Measurements from ENCODE around the gene E2F6. TPM values are rescaled to one million over a fixed set of nuclear protein-coding genes. Genes with fewer than 3 reads are reported as not detected.

E2F6 gene
- total RNA-seq, 1 experiment from 2014 or later: 14.2 TPM

GRCh38 chr2:11506611-11506969 lies 40.6 kb upstream of the E2F6 start:
- no peak for ATAC-seq
- POLR2A ChIA-PET: interaction anchor here (0.7 kb wide), 1 partner anchor 42 kb away, joined by 6 read pairs; no protein-coding TSS in a partner anchor

More at GRCh38 chr2:11506611-11506969, 40.6 kb upstream of the E2F6 start:
- H3K27ac Mint-ChIP-seq: no peak overlapping the region
- peaks cover 5% of the 10 kb centered on the region; the same call in 1 of the 2 replicates for H3K4me1 Mint-ChIP-seq
- CTCF ChIA-PET: no interaction called here
- peaks cover 15% of the 10 kb centered on the region for H3K36me3 Mint-ChIP-seq
- no peak for TF ChIP-seq GTF2I (CRISPR knock-in tag; conservative IDR thresholded peaks at IDR 0.05)
- TF ChIP-seq ZNF425 (CRISPR knock-in tag; conservative IDR thresholded peaks at IDR 0.05): no peak
- TF ChIP-seq SP1 (CRISPR knock-in tag; conservative IDR thresholded peaks at IDR 0.05): no peak
- TF ChIP-seq MLX (CRISPR knock-in tag; IDR thresholded peaks at IDR 0.05): no peak
- no peak for TF ChIP-seq ZNF263 (CRISPR knock-in tag; IDR thresholded peaks at IDR 0.05; ENCODE audit: low read depth)
- no peak for TF ChIP-seq JAZF1 (CRISPR knock-in tag; IDR thresholded peaks at IDR 0.05)
- TF ChIP-seq ZNF396 (CRISPR knock-in tag; IDR thresholded peaks at IDR 0.05; ENCODE audit: borderline replicate concordance): no peak
- TF ChIP-seq CREB1 (CRISPR knock-in tag; IDR thresholded peaks at IDR 0.05): no peak
- TF ChIP-seq PREB (CRISPR knock-in tag; IDR thresholded peaks at IDR 0.05; ENCODE audit: borderline replicate concordance): no peak
- TF ChIP-seq TCF7 (CRISPR knock-in tag; IDR thresholded peaks at IDR 0.05; ENCODE audit: low read depth): no peak
- no peak for TF ChIP-seq E2F5 (CRISPR knock-in tag; IDR thresholded peaks at IDR 0.05)
- no peak for TF ChIP-seq ATF1 (CRISPR knock-in tag; IDR thresholded peaks at IDR 0.05)
- no peak for TF ChIP-seq CDX4 (CRISPR knock-in tag; IDR thresholded peaks at IDR 0.05; ENCODE audit: borderline replicate concordance)
- no peak for TF ChIP-seq STAT6 (CRISPR knock-in tag; conservative IDR thresholded peaks at IDR 0.05; ENCODE audit: low read depth)
- no peak for TF ChIP-seq ESRRA (CRISPR knock-in tag; IDR thresholded peaks at IDR 0.05; ENCODE audit: borderline replicate concordance)
- TF ChIP-seq GRHL2 (CRISPR knock-in tag; IDR thresholded peaks at IDR 0.05; ENCODE audit: insufficient replicate concordance, severe bottlenecking): no peak
- peaks cover 14% of the 10 kb centered on the region for H3K9me3 Mint-ChIP-seq
- no peaks in the 10 kb centered on the region for H3K27me3 Mint-ChIP-seq (ENCODE audit: low read depth)
- DNase-seq (ENCODE audit: low spot score): no peak
- no peak overlapping the region for H3K4me3 Mint-ChIP-seq
